Thyroid gland (tissue), 4 donors: Measurements from ENCODE around the gene RBM5.

Experiments
- POLR2A ChIP-seq, 2 donors: fragments of 450-650 bp; IDR thresholded peaks; one replicate each; pipeline ENCODE4 v1.6.1; 2017; ENCODE audit warnings: antibody characterized with exemption in 2 of 2, mild to moderate bottlenecking in 2 of 2, moderate library complexity in 1 of 2
- TF ChIP-seq, protein P1 (sequence below), 6 experiments: fragments of 200-600 bp in 3 of 6; fragments of 450-650 bp in 3 of 6; sonication (generic) in 3 of 6; IDR thresholded peaks; one replicate each; pipeline ENCODE4 v1.5.1; 2016 to 2019; ENCODE audit warnings: antibody characterized with exemption in 6 of 6, mild to moderate bottlenecking in 2 of 6, inconsistent platforms in 1 of 6, moderate library complexity in 1 of 6

DNA sequence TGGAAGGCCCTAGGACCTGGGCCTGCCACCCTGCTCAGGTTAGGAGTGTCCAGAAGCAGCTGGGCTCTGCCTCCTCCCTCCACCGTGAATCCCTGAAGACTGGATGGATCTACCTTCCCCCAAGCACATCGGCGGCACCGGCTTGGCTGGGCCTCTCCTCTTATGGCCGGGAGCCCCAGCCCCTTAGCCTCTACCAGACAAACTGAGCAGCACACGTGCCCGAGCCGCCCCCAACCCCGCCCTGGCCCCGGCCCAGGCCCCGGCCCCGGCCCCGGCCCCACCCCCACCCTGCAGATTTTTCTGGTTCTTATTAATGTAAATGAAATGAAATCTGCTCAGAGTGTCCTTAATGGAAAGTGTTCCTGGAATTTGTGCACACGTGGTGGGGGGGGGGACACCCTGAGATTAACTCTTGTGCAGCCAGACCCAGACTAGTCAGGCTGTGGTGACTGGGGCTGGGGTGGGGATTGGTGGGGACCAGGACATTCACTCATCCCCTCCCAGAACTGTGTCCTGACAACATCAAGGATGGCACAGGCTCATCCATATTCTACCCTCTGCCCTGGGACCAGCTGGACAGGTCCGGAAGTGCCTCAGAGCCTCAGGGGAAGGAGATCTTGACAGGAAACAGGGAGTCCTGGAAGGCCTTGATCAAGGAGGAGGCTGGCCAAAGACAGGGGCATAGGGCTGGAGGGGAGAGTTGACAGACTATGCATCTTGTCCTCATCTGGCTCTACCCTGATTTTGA lies 35.5 kb downstream of the RBM5 start:
- TF ChIP-seq, protein P1, sequence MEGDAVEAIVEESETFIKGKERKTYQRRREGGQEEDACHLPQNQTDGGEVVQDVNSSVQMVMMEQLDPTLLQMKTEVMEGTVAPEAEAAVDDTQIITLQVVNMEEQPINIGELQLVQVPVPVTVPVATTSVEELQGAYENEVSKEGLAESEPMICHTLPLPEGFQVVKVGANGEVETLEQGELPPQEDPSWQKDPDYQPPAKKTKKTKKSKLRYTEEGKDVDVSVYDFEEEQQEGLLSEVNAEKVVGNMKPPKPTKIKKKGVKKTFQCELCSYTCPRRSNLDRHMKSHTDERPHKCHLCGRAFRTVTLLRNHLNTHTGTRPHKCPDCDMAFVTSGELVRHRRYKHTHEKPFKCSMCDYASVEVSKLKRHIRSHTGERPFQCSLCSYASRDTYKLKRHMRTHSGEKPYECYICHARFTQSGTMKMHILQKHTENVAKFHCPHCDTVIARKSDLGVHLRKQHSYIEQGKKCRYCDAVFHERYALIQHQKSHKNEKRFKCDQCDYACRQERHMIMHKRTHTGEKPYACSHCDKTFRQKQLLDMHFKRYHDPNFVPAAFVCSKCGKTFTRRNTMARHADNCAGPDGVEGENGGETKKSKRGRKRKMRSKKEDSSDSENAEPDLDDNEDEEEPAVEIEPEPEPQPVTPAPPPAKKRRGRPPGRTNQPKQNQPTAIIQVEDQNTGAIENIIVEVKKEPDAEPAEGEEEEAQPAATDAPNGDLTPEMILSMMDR (IDR thresholded peaks at IDR 0.05) = no peak
- TF ChIP-seq POLR2A (IDR thresholded peaks at IDR 0.05) = no peak
